ENCODE results near the gene ZNF514.
"Not testable (repeated sequence)": the region's sequence is repeated elsewhere in the genome, so short reads cannot be mapped to it uniquely, and the experiment has no call there.

ZNF514 gene

GRCh38 chr2:95121407-95122196, 38.0 kb downstream of the ZNF514 start, which contains the start of gene MRPS5:
Gene MRPS5 (minus strand): TSS chr2:95121808. CDS start chr2:95121791, 17 bp downstream.
- DNase-seq, result peak; percentile 15

GRCh38 chr2:95121093-95121406, 38.6 kb downstream of the ZNF514 start:
- DNase-seq, result no peak

- peak; percentile 1 for DNase-seq
Observed at GRCh38 chr2:95115418-95115817, 44.2 kb downstream of the ZNF514 start.

- DNase-seq, result no peak
Observed at GRCh38 chr2:95113464-95113863, 46.2 kb downstream of the ZNF514 start.

- no peak for DNase-seq
Observed at GRCh38 chr2:95110395-95110794, 49.3 kb downstream of the ZNF514 start.

- DNase-seq, result no peak
Observed at GRCh38 chr2:95109260-95109659, 50.4 kb downstream of the ZNF514 start.

- no peak for DNase-seq
Observed at GRCh38 chr2:95106081-95106480, 53.6 kb downstream of the ZNF514 start.

- no peak for DNase-seq
Observed at GRCh38 chr2:95104606-95105005, 55.0 kb downstream of the ZNF514 start.

- no peak for DNase-seq
Observed at GRCh38 chr2:95099910-95100309, 59.7 kb downstream of the ZNF514 start.

GRCh38 chr2:95098273-95098672, 61.4 kb downstream of the ZNF514 start:
- DNase-seq, result not testable (repeated sequence)

Data from NCI-H2081 treated with DMSO at 0.1 percent for 48 hours (cell line).